HG03064 (cell line): ENCODE data around the gene ENHO.
"Not testable (repeated sequence)": the region's sequence is repeated elsewhere in the genome, so short reads cannot be mapped to it uniquely, and the experiment has no call there.

Experiments used
- ATAC-seq: cut with Tn5 transposase; IDR thresholded peaks from one replicate; pipeline ENCODE4 v1.9.1; 2021; ENCODE audit warnings: low read depth; ENCODE audit not compliant: unreplicated experiment

ENHO gene

GRCh38 chr9:34485822-34486221 is 37.0 kb downstream of the ENHO start:
- ATAC-seq: no peak

- no peak for ATAC-seq
These were observed 38.1 kb downstream of the ENHO start for GRCh38 chr9:34484678-34485077.

- not testable (repeated sequence) for ATAC-seq
These were observed 40.0 kb downstream of the ENHO start for GRCh38 chr9:34482746-34483145.

- ATAC-seq: not testable (repeated sequence)
These were observed 41.2 kb downstream of the ENHO start for GRCh38 chr9:34481620-34482019.

GRCh38 chr9:34479431-34479866 is 43.3 kb downstream of the ENHO start:
- no peak for ATAC-seq

GRCh38 chr9:34477541-34477940 is 45.2 kb downstream of the ENHO start:
- no peak for ATAC-seq

- no peak for ATAC-seq
These were observed 47.7 kb downstream of the ENHO start for GRCh38 chr9:34475097-34475496.
